Sciatic nerve (tissue), 2 donors: ENCODE results near the gene ZBTB5. TPM values are rescaled to one million over a fixed set of nuclear protein-coding genes. Genes with fewer than 3 reads are reported as not detected.
"Not testable (repeated sequence)": the region's sequence is repeated elsewhere in the genome, so short reads cannot be mapped to it uniquely, and the experiment has no call there.

ENCODE experiments used
- ATAC-seq: fragments of 200-7000 bp; cut with Tn5 transposase; one replicate; pipeline ENCODE4 v1.9.1; 2020; ENCODE audit warnings: mild to moderate bottlenecking, moderate library complexity
- DNase-seq: peaks from one replicate; pipeline ENCODE4 v3.0.0-alpha.2; 2020; ENCODE audit warnings: low spot score
- intact Hi-C: fragments of 100-400 bp; cut with DNase I; formaldehyde crosslinking; loops from one replicate; pipeline ENCODE4 v1.14.2; 2022
- total RNA-seq: library from RNA; stranded (reverse); fragmentation: NEBNext Ultra II Directional; extraction: Animal tissue kit (Norgen Biotek cat#: 25700); gene quantifications from one replicate; pipeline ENCODE4 v1.2.1, GENCODE V29; 2021
- donor health status: DM: no; HTN: no; CAD: no.
- donor health status: DM: no; HTN: no; CAD: no.

ZBTB5 gene
- total RNA-seq, 1 donor from 2014 or later = 11.3 TPM

- no peak for ATAC-seq
- intact Hi-C loops = no loop called here
- DNase-seq = no peak
Measured at GRCh38 chr9:37491939-37492338, 26.7 kb upstream of the ZBTB5 start.

GRCh38 chr9:37486616-37487548 lies 21.6 kb upstream of the ZBTB5 start:
- intact Hi-C loops = no loop called here
- DNase-seq = no peak
- peak; percentile 65 for ATAC-seq

GRCh38 chr9:37486256-37486615 lies 21.0 kb upstream of the ZBTB5 start:
- DNase-seq = no peak
- ATAC-seq = peak; percentile 9
- intact Hi-C loops = no loop called here

DNA sequence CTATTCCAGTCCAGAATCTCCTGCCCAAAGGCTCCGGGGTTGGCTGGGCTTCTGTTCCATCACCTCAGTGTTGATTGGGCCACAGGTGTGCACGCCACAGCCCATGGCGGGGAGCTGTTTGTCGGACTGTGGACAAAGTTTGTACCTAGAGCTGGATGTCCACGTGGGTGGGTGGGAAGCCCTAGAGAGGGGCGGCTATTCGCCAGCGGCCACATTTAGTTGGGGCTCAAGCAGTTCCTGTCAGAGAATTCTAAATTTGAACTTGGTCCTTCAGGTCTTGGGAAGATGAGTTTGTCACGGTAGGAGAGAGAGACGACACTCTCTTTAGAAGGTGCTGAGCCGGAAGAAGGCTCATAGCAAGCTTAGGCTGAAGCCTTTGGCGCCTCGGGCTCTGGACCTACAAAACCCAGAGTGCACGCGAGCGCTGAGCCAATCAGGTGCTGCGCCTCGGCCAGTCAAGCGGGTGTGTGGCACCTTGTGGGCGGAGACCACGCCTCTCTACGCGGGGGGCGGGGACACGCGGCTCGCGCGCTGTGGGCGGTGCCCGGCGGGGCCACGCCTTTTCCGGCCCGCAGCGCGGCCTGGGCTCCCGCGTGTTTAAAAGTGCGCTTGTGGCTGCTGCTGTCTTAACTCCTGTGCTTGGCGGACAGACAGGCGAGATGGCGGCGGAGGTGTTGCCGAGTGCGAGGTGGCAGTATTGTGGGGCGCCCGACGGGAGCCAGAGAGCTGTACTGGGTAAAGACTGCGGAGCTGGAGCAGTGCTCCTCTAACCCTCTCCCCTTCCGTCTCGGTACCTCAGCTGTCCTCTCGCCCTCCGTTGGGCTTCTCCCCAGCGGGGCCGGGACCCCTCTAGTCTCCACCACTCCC lies 20.4 kb upstream of the ZBTB5 start, which contains the start of gene POLR1E:
POLR1E (plus strand) TSS at position 560 of the 867 bp plus-strand sequence; CDS start at position 660, 100 bp downstream.
- intact Hi-C loops = no loop called here
- ATAC-seq (peak; percentile 98), DNase-seq (peak; percentile 95)

DNA sequence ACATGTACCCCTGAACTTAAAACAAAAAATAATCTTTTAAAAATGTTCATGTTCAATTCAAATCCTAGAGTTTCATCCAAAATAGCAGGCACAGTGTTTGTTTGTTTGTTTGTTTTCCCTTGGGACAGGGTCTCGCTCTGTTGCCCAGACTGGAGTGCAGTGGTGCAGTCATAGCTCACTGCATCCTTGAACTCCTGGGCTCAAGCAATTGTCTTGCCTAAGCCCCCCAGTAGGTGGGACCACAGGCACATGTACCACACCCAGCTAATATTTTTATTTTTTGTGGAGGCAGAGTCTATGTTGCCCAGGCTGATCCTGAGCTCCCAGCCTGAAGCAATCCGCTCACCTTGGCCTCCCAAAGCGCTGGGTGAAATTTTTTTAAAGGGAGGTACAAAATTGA lies 15.5 kb upstream of the ZBTB5 start:
- intact Hi-C loops = no loop called here
- no peak for ATAC-seq
- no peak for DNase-seq

- intact Hi-C loops, ATAC-seq, DNase-seq: not testable (repeated sequence)
Measured at GRCh38 chr9:37477987-37478619, 12.9 kb upstream of the ZBTB5 start.

DNA sequence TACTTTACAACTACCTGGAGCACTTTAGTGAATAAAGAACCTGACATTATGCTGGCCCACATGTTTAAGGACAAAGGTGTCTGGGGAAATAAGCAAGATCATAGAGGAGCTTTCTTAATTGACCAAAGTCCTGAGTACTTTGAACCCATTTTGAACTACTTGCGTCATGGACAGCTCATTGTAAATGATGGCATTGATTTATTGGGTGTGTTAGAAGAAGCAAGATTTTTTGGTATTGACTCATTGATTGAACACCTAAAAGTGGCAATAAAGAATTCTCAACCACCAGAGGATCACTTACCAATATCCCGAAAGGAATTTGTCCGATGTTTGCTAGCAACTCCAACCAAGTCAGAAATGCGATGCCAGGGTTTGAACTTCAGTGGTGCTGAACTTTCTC lies 12.2 kb upstream of the ZBTB5 start:
- DNase-seq, ATAC-seq, intact Hi-C loops: not testable (repeated sequence)

- ATAC-seq (no peak), DNase-seq (no peak)
- intact Hi-C loops = no loop called here
Measured at GRCh38 chr9:37476930-37477329, 11.7 kb upstream of the ZBTB5 start.

DNA sequence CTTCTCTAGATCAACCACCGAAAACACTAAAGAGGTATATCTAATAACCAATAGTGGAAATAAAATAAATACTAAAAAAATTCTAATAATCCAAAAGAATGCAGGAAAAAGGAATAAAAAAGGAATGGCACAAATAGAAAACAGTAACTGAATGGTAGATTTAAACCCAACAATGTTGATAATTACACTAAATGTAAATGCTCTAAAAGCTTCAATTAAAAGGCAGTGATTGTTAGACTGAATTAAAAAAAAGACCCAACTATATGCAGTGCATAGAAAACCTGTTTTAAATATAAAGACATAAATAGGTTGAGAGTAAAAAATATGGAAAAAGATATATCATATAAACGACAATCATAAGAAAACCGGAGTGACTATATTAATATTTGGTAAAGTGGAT lies 9.2 kb upstream of the ZBTB5 start:
- DNase-seq (no peak), ATAC-seq (no peak)
- intact Hi-C loops = no loop called here

DNA sequence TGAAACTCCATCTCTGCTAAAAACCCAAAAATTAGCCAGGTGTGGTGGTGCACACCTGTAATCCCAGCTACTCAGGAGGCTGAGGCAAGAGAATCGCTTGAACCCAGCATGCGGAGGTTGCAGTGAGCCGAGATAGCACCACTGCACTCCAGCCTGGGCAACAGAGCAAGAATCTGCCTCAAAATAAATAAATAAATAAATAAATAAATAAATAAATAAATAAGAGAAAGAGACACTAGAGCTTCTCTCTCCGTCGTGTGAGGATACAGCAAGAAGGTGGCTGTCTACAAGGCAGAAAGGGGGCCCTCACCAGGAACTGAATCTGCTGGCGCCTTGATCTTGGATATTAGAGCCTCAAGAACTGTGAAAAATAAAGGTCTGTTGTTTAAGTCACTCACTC lies 8.7 kb upstream of the ZBTB5 start:
- ATAC-seq, DNase-seq, intact Hi-C loops: not testable (repeated sequence)

DNA sequence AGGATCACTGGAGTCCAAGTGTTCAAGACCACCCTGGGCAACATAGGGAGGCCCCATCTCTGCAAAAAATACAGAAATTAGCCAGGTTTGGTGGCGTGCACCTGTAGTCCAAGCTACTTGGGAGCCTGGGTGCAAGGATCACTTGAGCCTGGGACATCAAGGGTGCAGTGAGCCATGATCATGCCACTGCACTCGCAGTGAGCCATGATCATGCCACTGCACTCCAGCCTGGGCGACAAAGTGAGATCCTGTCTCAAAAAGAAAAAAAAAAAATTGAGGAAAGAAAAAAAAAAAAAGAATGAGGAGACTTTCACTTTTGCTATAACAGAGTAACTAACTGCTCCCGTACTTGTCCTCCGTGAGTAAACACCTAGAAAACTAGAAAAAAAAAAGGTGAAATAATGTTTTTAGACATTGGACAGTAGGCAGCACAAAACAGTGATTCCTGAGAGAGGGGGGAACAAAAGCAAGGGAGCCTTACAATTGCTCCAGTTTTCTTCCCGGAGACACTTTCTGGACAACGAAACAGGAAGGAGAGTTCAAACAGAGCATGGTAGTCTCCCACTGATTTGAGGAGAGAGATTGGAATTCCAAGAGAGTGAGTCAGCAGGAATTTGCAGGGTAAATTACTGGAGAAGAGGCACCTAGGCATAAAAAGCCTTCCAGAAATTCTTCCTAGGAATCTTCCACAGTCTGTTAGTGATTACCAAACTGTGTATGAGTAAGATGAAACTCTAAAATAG lies 6.9 kb upstream of the ZBTB5 start:
- intact Hi-C loops = no loop called here
- DNase-seq (no peak), ATAC-seq (peak; percentile 81)

DNA sequence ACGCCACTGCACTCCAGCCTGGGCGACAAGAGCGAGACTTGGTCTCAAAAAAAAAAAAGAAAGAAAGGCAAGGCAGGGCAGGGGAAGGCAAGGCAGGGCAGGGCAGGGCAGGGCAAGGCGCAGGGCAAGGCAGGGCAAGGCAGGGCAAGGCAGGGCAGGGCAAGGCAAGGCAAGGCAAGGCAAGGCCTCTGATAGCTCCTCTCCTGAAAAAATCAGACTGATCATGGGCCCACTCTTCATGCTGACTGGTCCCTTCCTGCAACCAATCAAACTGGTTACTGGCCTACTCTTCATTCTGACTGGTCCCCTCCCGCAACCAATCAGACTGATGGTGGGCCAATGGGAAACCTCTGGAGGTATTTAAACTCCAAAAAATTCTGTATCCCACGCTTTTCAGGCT lies 3.4 kb upstream of the ZBTB5 start:
- no peak for DNase-seq
- intact Hi-C loops = no loop called here
- no peak for ATAC-seq

GRCh38 chr9:37467530-37467929 lies 2.3 kb upstream of the ZBTB5 start:
- ATAC-seq, DNase-seq, intact Hi-C loops: not testable (repeated sequence)

DNA sequence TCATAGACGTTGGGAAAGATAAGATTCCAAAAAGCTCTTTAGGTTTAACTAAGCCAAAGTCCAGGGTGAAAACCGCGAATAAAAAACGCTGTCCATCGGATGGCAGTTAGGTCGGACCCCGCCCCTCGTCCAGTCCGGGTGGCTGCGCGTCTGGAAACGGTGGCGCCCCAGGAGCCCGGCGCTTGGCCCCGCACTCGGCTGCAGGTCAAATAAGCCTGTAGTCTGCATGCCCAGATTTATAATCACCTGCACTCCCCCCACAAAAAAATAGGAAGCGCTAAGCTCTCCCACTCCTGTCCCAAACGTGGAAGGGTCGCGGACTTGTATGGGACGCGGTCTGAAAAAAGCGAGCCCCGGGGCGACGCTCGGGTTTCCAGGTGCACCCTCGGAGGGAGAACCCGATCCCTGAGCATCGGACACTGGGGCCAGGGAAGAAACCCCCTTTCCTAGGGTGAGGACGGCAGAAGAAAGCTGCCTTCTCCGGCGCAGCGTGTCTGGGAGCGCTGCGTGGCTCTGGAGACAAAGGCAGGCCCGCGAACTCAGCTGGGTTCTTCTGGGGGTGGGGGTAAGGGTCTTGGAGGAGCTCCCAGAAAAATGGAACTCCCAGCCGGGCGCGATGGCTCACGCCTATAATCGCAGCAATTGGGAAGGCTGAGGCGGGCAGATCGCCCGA lies 923 bp upstream of the ZBTB5 start:
- intact Hi-C loops = no loop called here
- peak; percentile 80 for DNase-seq
- ATAC-seq = peak; percentile 36

GRCh38 chr9:37464426-37465248 lies 613 bp downstream of the ZBTB5 start:
- peak; percentile 87 for DNase-seq
- peak; percentile 58 for ATAC-seq
- intact Hi-C loops = no loop called here

DNA sequence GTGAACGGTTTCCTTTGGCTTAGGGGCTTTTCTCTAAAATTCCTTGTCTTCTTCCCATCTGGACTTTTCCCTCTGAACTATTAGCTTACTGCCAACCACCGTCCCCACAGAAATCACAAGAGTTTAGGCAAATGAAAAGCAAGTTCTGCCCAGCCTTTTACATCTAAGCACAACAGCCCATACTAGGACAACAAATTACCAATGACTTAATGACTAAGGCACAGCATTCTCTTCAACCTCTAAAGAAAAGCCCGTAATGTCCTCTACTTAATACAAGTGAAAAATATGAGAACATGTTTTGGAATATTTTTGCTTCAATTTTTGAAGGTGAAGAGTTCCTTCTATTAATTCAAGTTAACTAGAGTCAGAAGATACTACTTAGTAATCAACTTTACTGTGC lies 1.2 kb downstream of the ZBTB5 start:
- no peak for DNase-seq
- intact Hi-C loops = no loop called here
- ATAC-seq = no peak

DNA sequence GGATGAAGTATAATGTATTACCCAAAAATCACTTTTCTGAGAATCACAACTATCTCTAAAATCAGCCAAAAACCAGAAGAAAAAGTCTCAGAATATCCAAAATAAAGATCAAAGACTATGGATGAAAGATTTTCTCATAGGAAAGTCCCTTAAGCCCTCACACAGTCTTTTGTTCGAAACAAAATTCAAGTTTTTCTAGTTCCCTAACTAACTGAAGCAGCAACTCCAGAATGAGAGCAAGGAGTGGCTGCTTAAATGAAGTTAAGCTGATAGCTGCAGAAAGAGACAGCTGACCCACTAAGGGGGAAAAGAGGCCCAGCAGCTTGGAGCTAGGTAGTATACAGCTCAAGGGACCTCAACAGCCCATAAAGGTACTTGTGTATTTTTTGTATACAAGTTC lies 8.4 kb downstream of the ZBTB5 start:
- ATAC-seq (no peak), DNase-seq (no peak)
- intact Hi-C loops = no loop called here
